HG03159 (cell line): ENCODE data around the gene FBXL4.

Experiments
- ATAC-seq: cut with Tn5 transposase; IDR thresholded peaks from one replicate; pipeline ENCODE4 v1.9.1; 2021; ENCODE audit warnings: mild to moderate bottlenecking, moderate library complexity; ENCODE audit not compliant: unreplicated experiment

Gene FBXL4

GRCh38 chr6:98827295-98828159, 120.2 kb downstream of the FBXL4 start:
- no peak for ATAC-seq

GRCh38 chr6:98825600-98826230, 122.0 kb downstream of the FBXL4 start:
- no peak for ATAC-seq

- ATAC-seq = no peak
These were observed 122.7 kb downstream of the FBXL4 start for GRCh38 chr6:98824902-98825599.

- no peak for ATAC-seq
These were observed 123.4 kb downstream of the FBXL4 start for GRCh38 chr6:98824162-98824901.

- no peak for ATAC-seq
These were observed 124.2 kb downstream of the FBXL4 start for GRCh38 chr6:98823428-98824161.

- ATAC-seq = no peak
These were observed 125.9 kb downstream of the FBXL4 start for GRCh38 chr6:98821756-98822405.
